Measurements from ENCODE around the gene FARP2.
"Not testable (repeated sequence)": the region's sequence is repeated elsewhere in the genome, so short reads cannot be mapped to it uniquely, and the experiment has no call there.

FARP2 gene

DNA sequence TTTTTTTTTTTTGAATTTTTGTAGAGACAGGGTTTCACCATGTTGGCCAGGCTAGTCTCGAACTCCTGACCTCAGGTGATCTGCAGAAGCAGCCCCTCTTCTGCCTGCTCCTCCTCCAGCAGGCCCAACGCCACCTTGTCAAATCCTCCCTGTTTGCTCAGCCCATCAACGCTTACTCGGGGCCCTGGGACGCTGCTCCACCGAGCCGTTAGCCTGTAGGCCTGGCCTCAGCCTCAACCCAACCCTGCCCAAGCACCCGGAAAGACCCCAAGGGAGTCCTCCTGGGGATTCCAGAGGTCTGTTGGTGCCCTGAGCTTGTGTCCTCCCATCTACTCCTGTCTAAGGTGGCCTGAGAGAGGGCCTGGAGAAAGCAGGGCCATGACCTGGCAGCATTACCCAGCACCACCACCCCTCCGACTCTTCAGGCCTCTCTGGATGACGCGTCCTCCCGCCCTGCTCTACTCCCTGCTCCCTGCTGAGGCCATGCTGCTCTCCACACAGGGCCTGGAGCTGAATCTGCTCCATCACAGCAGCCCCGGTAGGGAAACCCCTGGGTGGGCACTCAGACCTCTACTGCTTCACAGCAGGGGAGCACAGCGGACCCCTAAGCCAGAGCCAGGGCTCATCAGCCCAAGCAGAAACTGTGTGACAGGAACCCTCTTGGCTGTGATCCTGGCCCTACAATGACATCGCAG is 149.1 kb downstream of the FARP2 start:
- DNase-seq (ENCODE audit: low read depth) = no peak

DNA sequence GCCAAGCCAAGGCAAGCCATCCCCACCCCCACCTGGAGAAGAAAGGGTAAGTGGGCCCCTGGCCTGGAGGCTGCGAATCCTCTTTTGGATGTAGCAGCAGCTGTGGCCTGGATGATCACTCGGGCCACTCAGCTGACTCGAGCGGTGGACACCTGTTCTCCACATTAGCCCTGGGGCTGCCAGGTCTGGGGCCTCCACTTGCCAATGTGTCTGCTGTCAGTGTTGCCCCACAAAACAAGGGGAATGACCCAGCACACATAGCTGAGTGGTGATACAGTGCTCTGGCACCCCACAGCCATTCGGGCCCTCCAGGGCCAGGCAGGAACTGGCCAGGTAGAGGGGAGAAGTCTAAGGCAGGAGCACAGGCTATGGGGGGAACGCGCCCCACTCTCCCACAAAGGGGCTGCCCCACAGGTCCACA is 149.7 kb downstream of the FARP2 start:
- DNase-seq (ENCODE audit: low read depth) = no peak

DNA sequence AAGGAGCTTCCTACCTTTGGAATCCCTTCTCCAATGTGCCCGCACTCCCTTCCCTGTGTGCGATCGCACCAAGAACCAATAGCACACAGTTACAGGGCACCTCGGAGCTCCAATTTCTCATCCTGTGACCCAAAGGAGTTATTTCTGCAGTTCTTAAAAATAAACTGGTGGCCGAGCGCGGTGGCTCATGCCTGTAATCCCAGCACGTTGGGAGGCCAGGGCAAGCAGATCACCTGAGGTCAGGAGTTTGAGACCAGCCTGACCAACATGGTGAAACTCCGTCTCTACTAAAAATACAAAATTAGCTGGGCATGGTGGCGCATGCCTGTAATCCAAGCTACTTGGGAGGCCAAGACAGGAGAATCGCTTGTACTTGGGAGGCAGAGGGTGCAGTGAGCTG is 150.2 kb downstream of the FARP2 start:
- not testable (repeated sequence) for DNase-seq (ENCODE audit: low read depth)

DNA sequence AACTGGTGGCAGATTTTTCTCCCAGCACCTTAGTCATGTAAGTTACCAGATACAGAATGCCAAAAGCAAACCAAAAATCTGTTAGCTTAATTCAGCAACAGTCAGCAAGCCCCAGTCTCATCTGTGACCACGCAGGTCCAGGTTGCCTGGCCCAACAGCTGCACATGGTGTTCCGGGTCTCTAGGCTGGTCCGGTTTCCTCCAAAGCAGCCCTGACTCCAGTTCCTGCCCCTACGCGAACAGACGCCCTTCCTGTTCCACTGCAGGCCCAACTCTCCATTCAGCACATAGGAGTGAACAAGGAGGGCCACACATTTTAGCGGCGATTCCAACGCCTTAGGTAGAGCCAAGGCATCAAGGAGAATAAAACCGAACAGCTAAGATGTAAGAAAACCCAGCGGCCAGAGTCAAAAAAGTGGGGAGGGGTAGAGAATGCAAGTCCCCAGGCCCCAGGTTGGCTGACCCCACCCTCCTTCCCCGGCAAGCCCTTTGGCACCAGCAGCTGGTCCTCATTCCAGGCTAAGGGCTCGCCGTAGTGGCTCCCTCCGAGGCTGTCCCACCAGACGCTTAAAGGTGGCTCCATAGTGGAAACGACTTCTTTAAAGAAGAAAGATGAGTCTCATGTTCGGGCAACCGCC is 150.8 kb downstream of the FARP2 start:
- DNase-seq (ENCODE audit: low read depth) = no peak

DNA sequence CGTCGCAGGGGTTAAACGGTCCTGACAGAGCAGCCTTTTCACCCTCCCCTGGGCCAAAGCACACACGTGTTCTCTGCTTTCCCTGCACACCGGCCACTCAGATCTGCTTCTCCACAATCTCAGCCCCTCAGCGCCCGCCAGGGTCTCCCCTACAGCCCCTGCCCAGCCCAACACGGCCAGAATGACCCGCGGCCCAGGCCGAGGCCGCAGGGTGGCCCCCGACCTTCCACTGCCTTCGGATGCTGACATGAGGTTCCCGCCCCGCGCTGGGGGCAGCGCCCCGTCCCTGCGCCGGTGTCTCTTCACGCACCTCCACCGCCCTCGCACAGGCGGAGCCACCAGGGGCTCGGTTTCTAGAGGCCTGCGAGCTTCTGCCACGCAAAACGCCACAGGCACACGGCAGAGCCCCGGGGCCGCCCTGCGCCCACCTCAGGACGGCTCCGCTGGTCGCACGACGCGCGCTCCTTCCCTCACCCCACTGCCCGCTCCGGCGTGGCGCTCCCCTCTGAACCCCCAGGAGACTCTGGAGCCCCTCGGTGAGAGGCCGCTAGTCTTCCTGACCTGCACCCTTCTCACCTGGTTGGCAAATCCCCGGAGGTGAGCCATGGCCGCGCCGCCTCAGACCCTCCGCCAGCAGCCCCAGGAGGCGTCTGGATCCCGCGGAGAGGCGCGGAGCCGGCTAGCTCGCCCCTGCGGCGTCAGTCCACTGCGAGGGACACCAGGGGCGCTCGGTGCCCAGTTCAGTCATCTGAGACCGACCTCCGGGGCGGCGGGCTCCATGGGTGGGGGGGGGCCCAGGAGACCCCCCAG is 151.6 kb downstream of the FARP2 start:
- DNase-seq (ENCODE audit: low read depth) = no peak

DNA sequence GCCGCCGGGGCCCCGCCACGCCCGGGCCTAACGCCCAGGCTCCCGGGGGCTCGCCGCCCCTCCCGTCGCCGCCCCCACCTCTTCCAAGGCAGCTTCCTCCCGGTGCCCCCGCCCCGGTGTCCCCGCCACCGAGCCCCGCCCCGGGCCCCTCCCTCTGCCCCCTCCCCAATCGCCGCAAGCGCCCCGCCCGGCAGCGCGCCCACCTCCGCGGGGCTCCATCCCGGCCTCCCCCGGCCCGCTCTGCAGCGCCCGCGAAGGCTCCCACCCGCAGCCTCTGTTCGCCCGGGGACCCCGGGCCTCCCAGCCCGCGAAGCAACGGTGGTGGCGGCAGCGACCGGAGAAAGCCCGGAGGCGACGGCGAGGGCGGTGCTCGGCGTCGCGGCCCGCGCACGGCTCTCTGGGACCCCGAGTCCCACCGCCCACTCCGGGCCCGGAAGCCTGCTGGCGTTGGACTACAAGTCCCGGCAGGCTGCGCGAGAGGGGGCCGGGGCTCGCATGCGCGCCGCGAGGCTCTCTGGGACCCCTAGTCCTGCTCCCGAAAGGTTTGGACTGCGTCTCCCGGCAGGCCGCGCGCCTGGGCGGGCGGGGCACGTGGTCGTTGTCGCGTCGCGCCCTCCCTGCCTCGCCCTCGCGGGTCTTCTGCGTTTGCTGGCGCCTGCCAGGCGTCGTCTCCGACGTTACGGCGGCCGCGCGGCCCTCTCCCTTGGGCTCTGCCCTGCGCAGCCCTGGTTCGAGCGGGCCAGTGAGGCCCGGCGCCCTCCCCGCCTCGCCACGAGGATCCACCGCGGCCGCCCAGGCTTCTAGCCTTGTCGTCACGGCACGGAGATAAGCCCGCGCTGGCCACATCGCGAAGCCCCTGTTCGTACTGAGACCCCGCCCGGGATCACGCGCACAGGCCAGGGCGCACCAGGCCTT is 152.4 kb downstream of the FARP2 start, which contains the start of gene STK25:
TSS of gene STK25 (minus strand) at position 345 of the 915 bp plus-strand sequence. CDS start 549 bp downstream, outside the sequence.
- DNase-seq (ENCODE audit: low read depth) = peak; percentile 96

DNA sequence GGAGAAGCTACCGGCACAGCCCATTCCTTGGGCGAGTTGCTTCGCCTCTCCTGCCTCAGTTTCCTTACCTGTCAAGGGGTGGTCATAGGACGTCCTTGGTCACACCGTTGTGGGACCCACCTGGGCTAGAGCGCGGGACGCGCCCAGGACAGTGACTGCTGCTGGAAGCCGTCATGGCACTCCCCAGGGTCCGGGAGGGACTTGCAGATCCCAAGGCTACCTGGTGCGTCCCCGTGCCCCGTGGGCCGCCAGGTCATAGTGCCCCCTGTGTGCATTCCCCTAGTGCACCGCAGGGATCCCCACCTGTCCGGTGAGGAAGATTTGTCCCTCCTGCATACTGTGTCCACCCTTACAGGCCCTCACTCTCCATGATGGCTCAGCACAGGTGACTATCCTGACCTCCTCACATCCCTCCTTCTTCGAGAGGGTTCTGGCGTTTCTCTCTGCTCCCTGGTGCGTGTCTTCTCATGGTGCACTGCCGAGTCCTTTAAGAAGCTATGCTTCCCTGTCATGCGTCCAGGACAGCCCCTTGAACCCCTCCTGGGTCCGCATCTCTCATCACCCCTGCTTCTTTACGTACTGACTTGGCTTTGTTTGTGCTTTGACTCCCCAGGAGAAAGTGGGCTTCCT is 153.2 kb downstream of the FARP2 start:
- DNase-seq (ENCODE audit: low read depth) = no peak

DNA sequence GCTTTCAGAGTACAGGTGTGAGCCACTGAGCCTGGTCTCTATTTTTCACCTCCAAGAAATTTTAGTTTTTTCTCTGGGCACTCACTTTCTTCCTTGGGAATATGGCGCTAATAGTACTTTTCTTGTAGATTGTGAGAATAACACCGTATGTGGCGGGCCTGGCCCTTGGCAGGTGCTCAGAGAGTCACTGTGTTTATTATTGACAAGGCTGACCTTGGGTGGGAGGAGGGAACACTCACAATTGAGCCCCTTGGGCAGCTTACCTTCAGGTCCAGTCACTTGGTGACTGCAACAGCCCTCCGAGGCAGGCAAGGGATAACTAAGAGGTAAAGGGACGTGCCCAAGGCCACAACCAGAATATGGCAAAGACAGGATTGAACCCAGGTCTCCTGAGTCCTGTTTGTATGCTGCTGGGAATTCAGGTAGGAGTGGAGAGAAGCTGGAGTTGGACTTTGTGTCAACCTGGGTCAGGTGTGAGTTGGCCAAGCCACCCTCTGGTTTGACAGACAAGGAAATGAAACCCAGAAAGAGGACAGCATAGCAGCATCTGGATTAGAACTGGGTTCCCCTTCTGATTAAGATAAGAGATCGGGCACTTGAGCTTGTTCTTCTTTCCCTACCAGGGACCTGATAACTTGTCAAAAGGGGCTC is 155.1 kb downstream of the FARP2 start:
- DNase-seq (ENCODE audit: low read depth) = no peak

DNA sequence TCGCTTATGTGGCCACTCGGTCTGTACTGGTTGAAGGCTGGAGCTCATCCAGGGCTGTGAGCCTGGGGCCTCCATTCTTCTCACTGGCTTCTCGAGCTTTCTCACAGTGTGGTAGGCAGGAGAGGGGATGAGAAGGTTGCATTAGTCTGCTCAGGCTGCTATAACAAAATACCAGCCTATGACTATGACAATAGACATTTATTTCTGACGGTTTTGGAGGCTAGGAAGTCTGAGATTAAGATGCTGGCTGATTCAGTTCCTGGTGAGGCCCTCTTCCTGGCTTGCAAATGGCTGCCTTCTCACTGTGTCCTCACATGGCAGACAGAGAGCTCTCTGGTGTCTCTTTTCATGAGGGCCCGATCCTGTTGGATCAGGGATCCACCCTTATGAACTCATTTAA is 158.5 kb downstream of the FARP2 start:
- no peak for DNase-seq (ENCODE audit: low read depth)

DNA sequence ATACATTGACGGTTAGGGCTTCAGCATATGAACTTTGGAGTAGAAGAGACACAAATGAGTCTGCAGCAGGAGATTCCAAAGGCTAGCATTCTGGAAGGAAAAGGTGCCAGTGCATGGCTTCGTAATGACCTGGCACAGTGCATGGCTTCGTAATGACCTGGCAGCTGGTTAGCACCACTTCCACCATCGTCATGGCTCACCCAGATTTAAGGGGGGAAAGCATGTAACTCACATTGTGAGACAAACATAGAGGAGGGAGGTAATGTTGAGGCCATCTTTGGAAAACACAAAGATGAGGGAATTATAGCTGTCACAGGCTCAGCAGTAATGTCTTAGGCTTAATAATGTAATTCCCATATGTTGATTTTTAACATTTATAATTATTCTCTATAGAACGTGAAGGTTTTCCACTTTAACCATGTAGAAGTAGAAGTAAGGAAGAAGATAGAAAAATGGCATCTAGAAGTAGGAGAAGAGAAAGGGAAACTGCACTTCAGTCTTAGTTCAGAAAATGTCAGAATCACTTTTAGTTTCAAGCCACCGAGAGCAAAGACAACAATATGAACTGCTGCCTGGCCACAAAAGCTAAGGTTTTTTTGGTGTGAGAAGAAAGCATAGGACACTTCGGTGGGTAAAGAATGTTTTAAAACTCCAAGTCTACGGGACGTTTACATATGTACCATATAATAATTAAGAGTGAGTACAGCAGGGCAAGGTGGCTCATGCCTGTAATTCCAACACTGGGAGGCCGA is 159.1 kb downstream of the FARP2 start:
- DNase-seq (ENCODE audit: low read depth) = no peak

DNA sequence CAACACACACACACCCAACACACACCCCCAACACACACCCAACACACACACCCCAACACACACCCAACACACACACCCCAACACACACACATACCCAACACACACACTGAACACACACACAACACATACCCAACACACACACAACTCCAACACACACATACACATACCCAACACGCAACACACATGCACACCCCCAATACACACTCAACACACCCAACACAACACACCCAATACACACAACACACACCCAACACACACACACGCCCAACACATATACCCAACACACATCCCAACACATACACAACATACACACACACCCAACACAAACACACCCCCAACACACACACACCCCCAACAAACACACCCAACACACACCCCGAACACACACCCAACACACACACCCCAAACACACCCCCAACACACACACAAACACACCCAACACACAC is 160.5 kb downstream of the FARP2 start:
- DNase-seq (ENCODE audit: low read depth) = no peak

DNA sequence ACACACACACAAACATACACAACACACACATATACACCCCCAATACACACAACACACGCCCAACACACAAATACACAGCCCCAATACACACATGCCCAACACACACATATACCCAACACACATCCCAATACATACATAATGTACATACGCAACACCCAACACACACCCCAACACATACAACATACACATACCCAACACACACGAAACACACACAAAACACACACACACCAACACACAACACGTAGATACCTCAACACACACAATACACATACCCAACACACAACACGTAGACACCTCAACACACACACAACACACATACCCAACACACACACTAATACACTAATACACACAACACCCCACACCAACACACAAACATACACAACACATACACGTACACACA is 161.2 kb downstream of the FARP2 start:
- DNase-seq (ENCODE audit: low read depth) = no peak

DNA sequence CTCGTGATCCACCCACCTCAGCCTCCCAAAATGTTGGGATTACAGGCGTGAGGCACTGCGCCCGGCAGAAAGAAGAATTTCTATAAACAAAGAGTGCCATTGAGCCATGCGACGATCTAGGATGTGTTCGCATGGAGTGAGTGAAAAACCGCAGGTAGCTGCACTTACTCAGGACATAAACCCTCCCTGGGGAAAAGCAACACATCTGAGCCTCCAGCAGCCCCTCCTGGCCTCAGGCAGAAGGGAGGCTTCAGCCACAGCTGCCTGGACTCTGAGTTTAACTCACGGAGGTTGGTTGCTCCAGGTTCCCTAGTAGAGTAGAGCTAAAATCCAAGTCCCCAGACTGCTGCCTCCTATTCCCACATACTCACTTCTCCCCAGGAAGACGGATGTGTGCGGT is 163.6 kb downstream of the FARP2 start:
- no peak for DNase-seq (ENCODE audit: low read depth)

DNA sequence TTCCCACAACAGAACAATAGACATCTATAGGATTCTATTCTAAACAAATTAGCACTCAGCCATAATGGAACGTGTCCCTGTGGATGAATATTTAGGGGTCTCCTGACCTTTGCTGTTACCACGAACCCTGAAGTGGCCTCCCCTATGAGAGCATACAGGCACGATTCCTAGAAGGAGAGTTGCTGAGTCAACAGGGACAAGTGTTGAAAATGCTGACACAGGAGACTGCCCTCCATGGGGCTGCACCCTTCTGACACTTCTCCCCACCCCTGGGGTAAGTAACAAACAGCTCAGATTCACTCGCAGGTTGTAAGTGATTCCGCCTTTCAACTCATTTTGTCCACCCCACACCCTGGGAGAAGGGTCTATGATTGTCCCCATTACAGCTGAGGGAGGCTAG is 166.4 kb downstream of the FARP2 start:
- no peak for DNase-seq (ENCODE audit: low read depth)

DNA sequence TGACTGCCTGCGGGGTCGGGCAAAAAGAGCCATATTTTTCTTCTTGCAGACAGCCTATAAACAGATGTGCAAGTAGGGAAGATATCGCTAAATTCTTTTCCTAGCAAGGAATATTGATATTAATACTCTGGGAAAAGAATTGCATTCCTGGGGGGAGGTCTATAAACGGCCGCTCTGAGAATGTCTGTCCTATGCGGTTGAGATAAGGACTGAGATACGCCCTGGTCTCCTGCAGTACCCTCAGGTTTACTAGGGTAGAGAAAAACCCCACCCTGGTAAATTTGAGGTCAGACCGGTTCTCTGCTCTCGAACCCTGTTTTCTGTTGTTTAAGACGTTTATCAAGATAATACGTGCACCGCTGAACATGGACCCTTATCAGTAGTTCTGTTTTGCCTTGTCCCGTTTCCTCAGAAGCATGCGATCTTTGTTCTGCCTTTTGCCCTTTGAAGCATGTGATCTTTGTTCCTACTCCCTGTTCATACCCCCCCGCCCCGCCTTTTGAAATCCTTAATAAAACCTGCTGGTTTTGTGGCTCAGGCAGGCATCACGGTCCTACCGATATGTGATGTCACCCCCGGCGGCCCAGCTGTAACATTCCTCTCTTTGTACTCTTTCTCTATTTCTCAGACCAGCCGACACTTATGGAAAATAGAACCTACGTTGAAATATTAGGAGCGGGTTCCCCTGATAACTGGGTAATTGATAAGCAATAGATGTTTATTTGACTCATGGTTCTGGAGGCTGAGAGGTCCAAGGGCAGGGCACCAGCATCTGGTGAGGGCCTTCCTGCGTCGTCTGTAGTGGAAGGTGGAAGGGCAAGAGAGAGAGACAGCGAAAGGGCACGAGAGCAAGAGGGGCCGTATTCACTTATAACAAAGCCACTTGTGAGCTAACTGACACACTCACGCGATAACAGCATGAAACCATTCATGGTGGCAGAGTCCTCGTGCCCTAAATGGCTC is 170.0 kb downstream of the FARP2 start:
- not testable (repeated sequence) for DNase-seq (ENCODE audit: low read depth)

DNA sequence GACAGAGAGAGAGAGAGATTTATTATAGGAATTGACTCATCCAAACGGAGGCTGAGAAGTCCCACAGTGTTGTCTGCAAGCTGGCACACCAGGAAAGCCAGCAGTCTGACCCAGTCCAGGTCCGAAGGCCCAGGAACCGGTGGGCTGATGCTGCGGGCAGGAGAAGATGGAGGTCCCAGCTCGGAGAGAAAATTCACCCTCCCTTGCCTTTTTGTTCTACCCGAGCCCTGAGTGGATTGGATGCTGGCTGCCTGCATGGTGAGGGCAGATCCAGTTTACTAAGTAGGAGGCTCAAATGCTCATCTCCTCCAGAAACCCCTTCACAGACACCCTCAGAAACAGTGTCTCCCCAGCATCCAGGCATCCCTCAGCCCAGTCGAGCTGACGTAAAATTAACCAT is 174.5 kb downstream of the FARP2 start:
- no peak for DNase-seq (ENCODE audit: low read depth)

DNA sequence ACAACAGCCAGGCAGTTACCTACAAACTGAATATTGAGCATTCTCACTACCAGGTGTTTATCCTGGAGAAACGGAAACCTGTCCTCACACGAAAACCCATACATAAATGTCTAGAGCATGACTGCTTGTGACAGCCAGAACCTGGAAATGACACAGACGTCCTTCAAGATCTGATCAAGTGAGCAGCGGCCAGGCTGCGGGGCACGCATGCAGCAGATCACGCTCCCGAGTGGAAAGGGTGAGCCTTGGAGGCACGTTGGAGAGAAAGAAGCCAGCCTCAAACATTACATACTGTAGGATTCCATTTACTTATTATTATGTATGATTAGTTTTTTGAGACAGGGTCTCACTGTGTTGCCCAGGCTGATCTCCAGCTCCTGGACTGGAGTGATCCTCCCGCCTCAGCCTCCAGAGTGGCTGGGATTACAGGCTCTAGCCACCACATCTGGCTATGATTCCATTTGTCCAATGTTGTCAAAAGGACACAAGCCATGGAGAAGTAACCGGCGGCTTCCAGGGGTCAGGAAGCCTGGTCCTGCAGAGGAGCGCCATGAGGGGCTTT is 175.2 kb downstream of the FARP2 start:
- no peak for DNase-seq (ENCODE audit: low read depth)

DNA sequence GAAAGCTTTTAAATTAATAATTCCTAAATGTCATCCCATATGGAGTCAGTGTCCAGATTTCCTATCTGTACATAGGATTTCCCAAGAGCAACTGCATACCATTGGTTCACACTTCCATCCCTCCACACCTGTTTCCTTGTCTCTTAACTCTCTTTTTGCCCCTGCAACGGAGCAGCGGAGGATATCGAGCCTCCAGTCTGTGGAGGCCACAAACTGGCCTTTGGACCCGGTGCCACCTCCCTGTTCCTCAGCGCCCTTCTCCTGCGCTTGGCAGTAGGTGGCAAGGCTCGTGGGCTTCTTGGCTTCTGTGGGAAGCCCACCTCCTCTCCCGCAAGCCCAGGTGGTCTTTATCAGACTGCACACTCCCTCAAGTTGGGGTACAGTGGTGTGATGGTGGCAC is 176.1 kb downstream of the FARP2 start:
- no peak for DNase-seq (ENCODE audit: low read depth)
